A549 treated with Mapracorat at 1 μM for 4 hours (cell line): ENCODE measurements around the gene KIAA0513. TPM values are rescaled to one million over a fixed set of nuclear protein-coding genes. Genes with fewer than 3 reads are reported as not detected.

Experiments
- total RNA-seq: library from RNA; stranded (reverse); fragments of 200-300 nt; extraction: Qiagen RNA extraction; gene quantifications from 5 replicates; pipeline ENCODE4 v1.2.3, GENCODE V29; 2022

Gene KIAA0513, protein sequence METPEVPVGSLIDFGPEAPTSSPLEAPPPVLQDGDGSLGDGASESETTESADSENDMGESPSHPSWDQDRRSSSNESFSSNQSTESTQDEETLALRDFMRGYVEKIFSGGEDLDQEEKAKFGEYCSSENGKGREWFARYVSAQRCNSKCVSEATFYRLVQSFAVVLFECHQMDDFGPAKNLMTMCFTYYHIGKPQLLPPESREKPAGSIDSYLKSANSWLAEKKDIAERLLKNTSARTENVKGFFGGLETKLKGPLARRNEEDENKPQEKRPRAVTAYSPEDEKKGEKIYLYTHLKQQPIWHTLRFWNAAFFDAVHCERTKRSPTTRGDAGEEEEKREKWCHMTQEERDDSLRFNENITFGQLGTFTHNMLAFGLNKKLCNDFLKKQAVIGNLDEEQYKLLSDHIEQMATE
- 1.9 to 3.3 TPM (median 2.3 TPM) in 5 replicates for total RNA-seq

DNA sequence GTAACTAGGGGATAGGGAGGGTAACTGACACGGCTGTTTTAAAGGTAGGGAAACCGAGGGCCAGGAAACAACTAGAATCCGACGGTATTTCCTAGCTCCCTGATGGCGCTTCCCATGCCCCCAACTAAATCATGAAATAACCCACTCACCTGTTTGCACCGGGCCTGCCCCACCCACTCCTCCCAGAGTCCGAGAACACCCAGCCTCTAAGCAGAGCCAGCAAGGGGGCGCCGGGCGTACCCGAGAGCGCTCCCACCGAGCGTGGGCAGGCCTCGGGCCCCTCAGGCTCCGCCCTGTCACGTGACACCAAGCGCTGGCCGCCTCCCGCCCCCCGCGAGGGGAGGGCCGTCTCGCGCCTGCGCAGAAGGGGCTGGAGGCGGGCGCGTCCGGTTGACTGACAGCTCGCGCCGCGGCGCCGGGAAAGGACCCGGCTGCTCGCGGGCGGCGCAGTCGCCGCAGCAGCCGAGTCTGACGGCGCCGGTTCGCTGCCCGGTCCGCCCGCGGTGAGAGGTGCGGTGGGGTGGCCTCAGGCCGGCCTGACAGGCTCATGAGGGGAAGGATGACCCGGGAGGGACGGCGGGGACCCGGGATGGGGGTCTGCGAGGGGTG lies at the start of gene KIAA0513:
TSS of gene KIAA0513 (plus strand) at position 447 of the 609 bp plus-strand sequence. CDS start 39,277 bp downstream, outside the sequence.

DNA sequence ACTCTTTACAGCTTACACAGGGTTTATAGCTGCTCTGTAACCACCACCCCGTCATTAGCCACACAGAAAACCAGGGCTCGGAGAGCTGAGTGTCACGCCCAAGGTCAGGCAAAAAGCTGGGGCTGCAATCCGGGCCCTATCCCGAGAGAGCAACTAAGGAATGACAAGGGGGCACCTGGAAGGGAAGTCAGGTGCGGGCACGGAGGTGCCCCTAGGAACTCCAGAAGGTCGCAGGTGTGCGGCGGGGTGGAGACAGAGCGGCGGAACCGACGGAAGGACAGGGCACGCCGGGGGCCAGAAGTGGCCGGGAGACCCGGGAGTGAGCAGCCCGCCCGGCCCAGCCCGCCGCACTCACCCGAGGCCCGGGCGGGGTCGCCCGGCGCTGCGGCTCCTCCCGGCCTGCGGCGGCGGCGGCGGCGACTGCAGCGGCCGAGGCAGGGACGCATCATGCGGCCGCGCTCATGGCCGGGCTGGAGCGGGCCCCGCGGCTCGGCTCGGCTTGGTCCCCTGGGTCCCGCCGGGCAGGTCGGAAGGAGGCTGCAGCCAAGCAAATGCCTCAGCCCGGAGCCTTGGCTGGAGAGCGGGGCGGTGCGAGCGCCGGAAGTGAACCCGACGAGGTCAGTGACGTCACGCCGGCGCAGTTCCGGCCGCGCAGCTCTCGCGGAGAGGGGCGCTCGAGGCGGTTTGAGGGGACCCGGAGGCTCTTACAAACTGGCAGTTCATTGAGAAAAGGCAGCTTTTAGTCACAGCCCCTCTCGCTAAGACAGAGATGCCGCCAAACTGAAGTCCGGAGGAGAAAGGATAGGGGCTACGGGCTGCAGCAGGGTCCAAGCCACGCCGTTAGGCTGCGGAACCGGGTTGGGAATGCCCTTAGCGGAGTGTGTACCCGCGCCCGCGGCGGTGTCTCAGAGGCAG lies 16.4 kb upstream of the KIAA0513 start, which contains the start of gene ZDHHC7:
TSS of gene ZDHHC7 (minus strand) at position 605 of the 915 bp plus-strand sequence. CDS start 20,917 bp downstream, outside the sequence.

DNA sequence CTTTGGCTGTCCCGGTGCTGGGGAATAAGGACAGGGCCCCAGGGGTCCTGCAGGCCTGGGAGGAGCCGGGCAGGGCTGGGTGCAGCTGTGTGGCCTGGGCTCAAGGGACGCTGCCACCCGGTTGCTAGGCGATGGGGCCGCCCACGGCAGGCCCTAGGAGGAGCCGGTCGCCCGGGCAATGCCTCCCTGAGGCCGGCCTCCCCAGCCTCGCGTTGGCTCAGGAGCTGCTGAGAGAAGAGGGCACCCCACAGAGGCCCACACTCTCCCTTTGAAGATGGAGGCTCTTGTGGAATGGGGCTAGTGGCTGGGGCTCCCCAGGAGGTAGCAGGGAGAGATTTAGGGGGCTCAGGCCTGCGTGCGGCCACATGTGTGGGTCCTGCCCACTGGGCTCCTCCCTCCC lies 84.8 kb downstream of the KIAA0513 start, which contains the start of gene CIBAR2:
TSS of gene CIBAR2 (minus strand) at position 109 of the 400 bp plus-strand sequence. CDS start 120 bp downstream, outside the sequence.

Other genes starting within 250 kb of the KIAA0513 start
- 2.8 to 3.5 TPM (median 3.0 TPM) in 5 replicates for gene CRISPLD2, start 207.8 kb upstream of the KIAA0513 start, total RNA-seq
- gene ZDHHC7, start 16.3 kb upstream of the KIAA0513 start, total RNA-seq: 66.3 to 78.7 TPM (median 74.5 TPM) in 5 replicates
- 0.07 TPM in 1 of 5 replicates, not detected in the others for gene CIBAR2, start 84.7 kb downstream of the KIAA0513 start, total RNA-seq